ENCODE data around the gene C4orf36.

DNA sequence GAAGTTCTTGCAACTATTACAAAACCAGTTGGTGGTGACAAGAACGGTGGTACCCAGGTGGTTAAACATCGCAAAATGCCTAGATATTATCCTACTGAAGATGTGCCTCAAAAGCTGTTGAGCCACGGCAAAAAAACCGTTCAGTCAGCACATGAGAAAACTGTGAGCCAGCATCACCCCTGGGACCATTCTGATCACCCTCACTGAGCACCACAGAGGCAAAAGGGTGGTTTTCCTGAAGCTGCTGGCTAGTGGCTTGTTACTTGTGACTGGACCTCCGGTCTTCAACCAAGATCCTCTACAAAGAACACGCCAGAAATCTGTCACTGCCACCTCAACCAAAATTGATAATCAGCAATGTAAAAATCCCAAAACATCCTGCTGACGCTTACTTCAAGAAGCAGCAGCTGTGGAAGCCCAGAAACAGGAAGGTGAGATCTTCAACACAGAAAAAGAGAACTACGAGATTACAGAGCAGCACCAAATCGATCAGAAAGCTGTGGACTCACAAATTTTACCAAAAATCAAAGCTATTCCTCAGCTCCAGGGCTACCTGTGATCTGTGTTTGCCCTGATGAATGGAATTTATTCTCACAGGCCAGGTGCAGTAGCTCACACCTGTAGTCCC, 21.7 kb downstream of the C4orf36 start:
- TF ChIP-seq, protein P1, sequence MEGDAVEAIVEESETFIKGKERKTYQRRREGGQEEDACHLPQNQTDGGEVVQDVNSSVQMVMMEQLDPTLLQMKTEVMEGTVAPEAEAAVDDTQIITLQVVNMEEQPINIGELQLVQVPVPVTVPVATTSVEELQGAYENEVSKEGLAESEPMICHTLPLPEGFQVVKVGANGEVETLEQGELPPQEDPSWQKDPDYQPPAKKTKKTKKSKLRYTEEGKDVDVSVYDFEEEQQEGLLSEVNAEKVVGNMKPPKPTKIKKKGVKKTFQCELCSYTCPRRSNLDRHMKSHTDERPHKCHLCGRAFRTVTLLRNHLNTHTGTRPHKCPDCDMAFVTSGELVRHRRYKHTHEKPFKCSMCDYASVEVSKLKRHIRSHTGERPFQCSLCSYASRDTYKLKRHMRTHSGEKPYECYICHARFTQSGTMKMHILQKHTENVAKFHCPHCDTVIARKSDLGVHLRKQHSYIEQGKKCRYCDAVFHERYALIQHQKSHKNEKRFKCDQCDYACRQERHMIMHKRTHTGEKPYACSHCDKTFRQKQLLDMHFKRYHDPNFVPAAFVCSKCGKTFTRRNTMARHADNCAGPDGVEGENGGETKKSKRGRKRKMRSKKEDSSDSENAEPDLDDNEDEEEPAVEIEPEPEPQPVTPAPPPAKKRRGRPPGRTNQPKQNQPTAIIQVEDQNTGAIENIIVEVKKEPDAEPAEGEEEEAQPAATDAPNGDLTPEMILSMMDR (IDR thresholded peaks at IDR 0.05): no peak
- TF ChIP-seq POLR2A (IDR thresholded peaks at IDR 0.05): no peak
